NCI-H774 (cell line): ENCODE data around the gene PQBP1.

Experiments
- DNase-seq: peaks from one replicate; lab custom pipeline; 2025; lab: John Stamatoyannopoulos, UW

Gene PQBP1

GRCh38 chrX:48923771-48924170 is 26.0 kb downstream of the PQBP1 start:
- DNase-seq: no peak

GRCh38 chrX:48924270-48924669 is 26.5 kb downstream of the PQBP1 start:
- no peak for DNase-seq

GRCh38 chrX:48927123-48927522 is 29.4 kb downstream of the PQBP1 start:
- no peak for DNase-seq

GRCh38 chrX:48927736-48928382 is 30.1 kb downstream of the PQBP1 start:
- DNase-seq: no peak

GRCh38 chrX:48933757-48934156 is 36.0 kb downstream of the PQBP1 start:
- DNase-seq: no peak

GRCh38 chrX:48934581-48935300 is 37.0 kb downstream of the PQBP1 start:
- DNase-seq: no peak

GRCh38 chrX:48935301-48935670 is 37.6 kb downstream of the PQBP1 start:
- no peak for DNase-seq

- DNase-seq: no peak
These were observed 38.8 kb downstream of the PQBP1 start for GRCh38 chrX:48936429-48937053.

- DNase-seq: no peak
These were observed 39.6 kb downstream of the PQBP1 start for GRCh38 chrX:48937054-48937907.

GRCh38 chrX:48938721-48939425 is 41.1 kb downstream of the PQBP1 start:
- DNase-seq: no peak

- DNase-seq: no peak
These were observed 41.9 kb downstream of the PQBP1 start for GRCh38 chrX:48939524-48940228.

GRCh38 chrX:48940404-48940955 is 42.8 kb downstream of the PQBP1 start:
- no peak for DNase-seq

- DNase-seq: no peak
These were observed 45.2 kb downstream of the PQBP1 start for GRCh38 chrX:48942895-48943294.

- no peak for DNase-seq
These were observed 48.0 kb downstream of the PQBP1 start for GRCh38 chrX:48945517-48946348.

- no peak for DNase-seq
These were observed 50.9 kb downstream of the PQBP1 start for GRCh38 chrX:48948589-48948988.
